WTC11 (cell line): Measurements from ENCODE around the gene BOK. TPM values are rescaled to one million over a fixed set of nuclear protein-coding genes. Genes with fewer than 3 reads are reported as not detected.

Experiments
- ATAC-seq: fragments of 200-7000 bp; cut with Tn5 transposase; 2 replicates; pipeline ENCODE4 v1.10.0; 2021; ENCODE audit warnings: mild to moderate bottlenecking, moderate library complexity
- CTCF ChIA-PET: fragments of 300-600 bp; sonication (Branson Sonifier 250); formaldehyde crosslinking; loops from one replicate; lab custom pipeline; 2021; ENCODE audit warnings: antibody characterized with exemption; lab: Charles Lee
- POLR2A ChIA-PET: fragments of 350-600 bp; sonication (Branson Sonifier 250); formaldehyde crosslinking; loops from one replicate; lab custom pipeline; 2021; ENCODE audit warnings: antibody characterized with exemption; lab: Charles Lee
- DNase-seq: peaks from one replicate; pipeline ENCODE4 v3.0.0; 2021; ENCODE audit warnings: low spot score
- H3K27ac Mint-ChIP-seq: 2 replicates; pipeline ENCODE4 v1.8.0; 2021; ENCODE audit warnings: mixed read lengths
- H3K27me3 Mint-ChIP-seq: 2 replicates; pipeline ENCODE4 v1.8.0; 2021; ENCODE audit warnings: low read depth, mild to moderate bottlenecking, moderate library complexity, mixed read lengths
- H3K36me3 Mint-ChIP-seq: 2 replicates; pipeline ENCODE4 v1.8.0; 2021; ENCODE audit warnings: mixed read lengths
- H3K4me1 Mint-ChIP-seq: 2 replicates; pipeline ENCODE4 v1.8.0; 2022; ENCODE audit warnings: mixed read lengths
- H3K4me3 Mint-ChIP-seq: 2 replicates; pipeline ENCODE4 v1.8.0; 2021; ENCODE audit warnings: mild to moderate bottlenecking, moderate library complexity, mixed read lengths
- H3K9me3 Mint-ChIP-seq: 2 replicates; pipeline ENCODE4 v1.8.0; 2021; ENCODE audit warnings: mixed read lengths
- ARID4B ChIP-seq: sonication (generic); formaldehyde crosslinking; IDR thresholded peaks from 2 replicates; pipeline ENCODE4 v1.8.0; 2023; ENCODE audit warnings: missing genetic modification reagents, mild to moderate bottlenecking, borderline replicate concordance
- CBFB ChIP-seq: sonication (generic); formaldehyde crosslinking; IDR thresholded peaks from 2 replicates; pipeline ENCODE4 v1.8.1; 2022; ENCODE audit warnings: mild to moderate bottlenecking, low read depth, missing genetic modification reagents
- KAT7 ChIP-seq: sonication (generic); formaldehyde crosslinking; IDR thresholded peaks from 2 replicates; pipeline ENCODE4 v1.8.1; 2023; ENCODE audit warnings: missing genetic modification reagents, mild to moderate bottlenecking, borderline replicate concordance
- MYBL2 ChIP-seq: sonication (generic); formaldehyde crosslinking; IDR thresholded peaks from 2 replicates; pipeline ENCODE4 v1.8.1; 2023; ENCODE audit warnings: mild to moderate bottlenecking, moderate library complexity, missing genetic modification reagents
- NR2C2 ChIP-seq: sonication (generic); formaldehyde crosslinking; IDR thresholded peaks from 2 replicates; pipeline ENCODE4 v1.8.0; 2022; ENCODE audit warnings: mild to moderate bottlenecking, missing genetic modification reagents
- NR3C1 ChIP-seq: sonication (generic); formaldehyde crosslinking; conservative IDR thresholded peaks from 2 replicates; pipeline ENCODE4 v1.8.1; 2023; ENCODE audit warnings: low read depth, mild to moderate bottlenecking, missing genetic modification reagents
- SMAD4 ChIP-seq: sonication (generic); formaldehyde crosslinking; IDR thresholded peaks from 2 replicates; pipeline ENCODE4 v1.8.0; 2022; ENCODE audit warnings: mild to moderate bottlenecking, missing genetic modification reagents
- TEAD4 ChIP-seq: sonication (generic); formaldehyde crosslinking; IDR thresholded peaks from 2 replicates; pipeline ENCODE4 v1.8.0; 2022; ENCODE audit warnings: mild to moderate bottlenecking, missing genetic modification reagents
- USF2 ChIP-seq: sonication (generic); formaldehyde crosslinking; IDR thresholded peaks from 2 replicates; pipeline ENCODE4 v1.8.1; 2023; ENCODE audit warnings: mild to moderate bottlenecking, missing genetic modification reagents, moderate library complexity
- ZNF138 ChIP-seq: sonication (generic); formaldehyde crosslinking; conservative IDR thresholded peaks from 2 replicates; pipeline ENCODE4 v1.8.1; 2022; ENCODE audit warnings: mild to moderate bottlenecking, moderate library complexity, missing genetic modification reagents
- ZNF423 ChIP-seq: fragments of 250-450 bp; sonication (Bioruptor Pico); IDR thresholded peaks from 2 replicates; pipeline ENCODE4 v2.1.2; 2022; ENCODE audit warnings: mild to moderate bottlenecking, moderate library complexity
- ZNF512 ChIP-seq: sonication (generic); formaldehyde crosslinking; IDR thresholded peaks from 2 replicates; pipeline ENCODE4 v1.8.1; 2022; ENCODE audit warnings: missing genetic modification reagents, borderline replicate concordance
- total RNA-seq: library from RNA; stranded (reverse); gene quantifications from 3 replicates; pipeline ENCODE4 v1.2.3, GENCODE V29; 2021
- TF ChIP-seq, protein P1 (sequence below): sonication (generic); formaldehyde crosslinking; IDR thresholded peaks from 2 replicates; pipeline ENCODE4 v1.8.0; 2022; ENCODE audit warnings: mild to moderate bottlenecking, missing genetic modification reagents
- TF ChIP-seq, protein P2 (sequence below): sonication (generic); formaldehyde crosslinking; IDR thresholded peaks from 2 replicates; pipeline ENCODE4 v1.8.1; 2022; ENCODE audit warnings: low read depth, missing genetic modification reagents, borderline replicate concordance
- TF ChIP-seq, protein P3 (sequence below): sonication (generic); formaldehyde crosslinking; IDR thresholded peaks from 2 replicates; pipeline ENCODE4 v1.8.1; 2022; ENCODE audit warnings: mild to moderate bottlenecking, moderate library complexity, missing genetic modification reagents
- TF ChIP-seq, protein P4 (sequence below): sonication (generic); formaldehyde crosslinking; IDR thresholded peaks from 2 replicates; pipeline ENCODE4 v1.8.1; 2022; ENCODE audit warnings: low read depth, mild to moderate bottlenecking, moderate library complexity, missing genetic modification reagents, borderline replicate concordance

BOK gene
- total RNA-seq, 1 experiment from 2014 or later, result 39.4 TPM

GRCh38 chr2:241545106-241545505 is 13.4 kb upstream of the BOK start:
- H3K36me3 Mint-ChIP-seq, result no peaks in the 10 kb centered on the region
- DNase-seq, result no peak
- H3K9me3 Mint-ChIP-seq, result no peaks in the 10 kb centered on the region
- TF ChIP-seq KAT7 (CRISPR knock-in tag) (no peak), ZNF423 (CRISPR knock-in tag) (no peak), TEAD4 (CRISPR knock-in tag) (no peak), ZNF512 (CRISPR knock-in tag) (no peak), NR3C1 (no peak), MYBL2 (CRISPR knock-in tag) (no peak)
- TF ChIP-seq, protein P1, sequence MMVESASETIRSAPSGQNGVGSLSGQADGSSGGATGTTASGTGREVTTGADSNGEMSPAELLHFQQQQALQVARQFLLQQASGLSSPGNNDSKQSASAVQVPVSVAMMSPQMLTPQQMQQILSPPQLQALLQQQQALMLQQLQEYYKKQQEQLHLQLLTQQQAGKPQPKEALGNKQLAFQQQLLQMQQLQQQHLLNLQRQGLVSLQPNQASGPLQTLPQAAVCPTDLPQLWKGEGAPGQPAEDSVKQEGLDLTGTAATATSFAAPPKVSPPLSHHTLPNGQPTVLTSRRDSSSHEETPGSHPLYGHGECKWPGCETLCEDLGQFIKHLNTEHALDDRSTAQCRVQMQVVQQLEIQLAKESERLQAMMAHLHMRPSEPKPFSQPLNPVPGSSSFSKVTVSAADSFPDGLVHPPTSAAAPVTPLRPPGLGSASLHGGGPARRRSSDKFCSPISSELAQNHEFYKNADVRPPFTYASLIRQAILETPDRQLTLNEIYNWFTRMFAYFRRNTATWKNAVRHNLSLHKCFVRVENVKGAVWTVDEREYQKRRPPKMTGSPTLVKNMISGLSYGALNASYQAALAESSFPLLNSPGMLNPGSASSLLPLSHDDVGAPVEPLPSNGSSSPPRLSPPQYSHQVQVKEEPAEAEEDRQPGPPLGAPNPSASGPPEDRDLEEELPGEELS (CRISPR knock-in tag), result no peak
- ChIA-PET POLR2A (no interaction called here), CTCF (no interaction called here)
- H3K27ac Mint-ChIP-seq, result no peak overlapping the region
- H3K4me1 Mint-ChIP-seq, result peaks cover 15% of the 10 kb centered on the region
- no peak for ATAC-seq
- H3K27me3 Mint-ChIP-seq, result peaks cover 36% of the 10 kb centered on the region
- no peak overlapping the region for H3K4me3 Mint-ChIP-seq

DNA sequence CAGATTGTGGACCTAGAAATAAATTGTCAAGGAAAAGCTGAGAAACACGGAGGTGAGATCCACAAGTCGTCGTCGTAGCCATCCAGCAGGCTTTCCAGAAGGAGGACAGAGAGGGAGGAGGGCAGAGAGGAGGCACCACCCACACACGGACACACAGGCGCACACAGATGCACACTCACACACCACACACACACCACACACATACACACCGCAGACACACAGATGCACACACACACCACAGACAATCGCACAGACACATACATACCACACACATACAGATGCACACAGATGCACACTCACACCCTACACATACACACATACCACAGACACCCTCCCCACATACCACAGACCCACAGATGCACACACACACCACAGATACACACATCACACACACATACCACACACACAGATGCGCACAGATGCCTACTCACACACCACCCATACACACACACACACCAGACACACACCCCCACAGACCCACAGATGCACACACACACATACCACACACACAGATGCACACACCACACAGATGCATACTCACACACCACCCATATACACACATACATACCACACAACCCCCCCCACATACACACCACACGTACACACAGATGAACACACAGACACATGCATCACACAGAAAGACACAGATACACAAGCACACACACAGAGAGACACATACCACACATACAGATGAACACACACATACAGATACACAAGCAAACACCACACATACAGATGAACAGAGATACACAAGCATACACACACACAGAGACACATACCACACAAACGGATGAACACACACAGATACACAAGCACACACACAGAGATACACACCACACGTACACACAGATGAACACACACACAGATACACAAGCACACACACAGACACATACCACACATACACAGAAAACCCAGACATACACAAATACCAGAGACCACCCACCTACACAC is 12.7 kb upstream of the BOK start:
- ATAC-seq, result no peak
- Mint-ChIP-seq H3K27ac (no peak overlapping the region), H3K27me3 (peaks cover 29% of the 10 kb centered on the region), H3K4me1 (peaks cover 10% of the 10 kb centered on the region; the same call in 1 of the 2 replicates), H3K9me3 (no peaks in the 10 kb centered on the region), H3K36me3 (no peaks in the 10 kb centered on the region), H3K4me3 (no peak overlapping the region)
- ChIA-PET CTCF (no interaction called here), POLR2A (no interaction called here)
- no peak for DNase-seq
- TF ChIP-seq CBFB (CRISPR knock-in tag) (no peak), SMAD4 (CRISPR knock-in tag) (no peak), USF2 (CRISPR knock-in tag) (no peak), ZNF512 (CRISPR knock-in tag) (no peak), TEAD4 (CRISPR knock-in tag) (no peak), ZNF423 (CRISPR knock-in tag) (no peak), ZNF138 (no peak), ARID4B (CRISPR knock-in tag) (no peak), NR2C2 (CRISPR knock-in tag) (no peak)
- TF ChIP-seq, protein P2, sequence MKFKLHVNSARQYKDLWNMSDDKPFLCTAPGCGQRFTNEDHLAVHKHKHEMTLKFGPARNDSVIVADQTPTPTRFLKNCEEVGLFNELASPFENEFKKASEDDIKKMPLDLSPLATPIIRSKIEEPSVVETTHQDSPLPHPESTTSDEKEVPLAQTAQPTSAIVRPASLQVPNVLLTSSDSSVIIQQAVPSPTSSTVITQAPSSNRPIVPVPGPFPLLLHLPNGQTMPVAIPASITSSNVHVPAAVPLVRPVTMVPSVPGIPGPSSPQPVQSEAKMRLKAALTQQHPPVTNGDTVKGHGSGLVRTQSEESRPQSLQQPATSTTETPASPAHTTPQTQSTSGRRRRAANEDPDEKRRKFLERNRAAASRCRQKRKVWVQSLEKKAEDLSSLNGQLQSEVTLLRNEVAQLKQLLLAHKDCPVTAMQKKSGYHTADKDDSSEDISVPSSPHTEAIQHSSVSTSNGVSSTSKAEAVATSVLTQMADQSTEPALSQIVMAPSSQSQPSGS (CRISPR knock-in tag), result no peak
- TF ChIP-seq, protein P3, sequence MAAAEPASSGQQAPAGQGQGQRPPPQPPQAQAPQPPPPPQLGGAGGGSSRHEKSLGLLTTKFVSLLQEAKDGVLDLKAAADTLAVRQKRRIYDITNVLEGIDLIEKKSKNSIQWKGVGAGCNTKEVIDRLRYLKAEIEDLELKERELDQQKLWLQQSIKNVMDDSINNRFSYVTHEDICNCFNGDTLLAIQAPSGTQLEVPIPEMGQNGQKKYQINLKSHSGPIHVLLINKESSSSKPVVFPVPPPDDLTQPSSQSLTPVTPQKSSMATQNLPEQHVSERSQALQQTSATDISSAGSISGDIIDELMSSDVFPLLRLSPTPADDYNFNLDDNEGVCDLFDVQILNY, result no peak
- TF ChIP-seq, protein P4, sequence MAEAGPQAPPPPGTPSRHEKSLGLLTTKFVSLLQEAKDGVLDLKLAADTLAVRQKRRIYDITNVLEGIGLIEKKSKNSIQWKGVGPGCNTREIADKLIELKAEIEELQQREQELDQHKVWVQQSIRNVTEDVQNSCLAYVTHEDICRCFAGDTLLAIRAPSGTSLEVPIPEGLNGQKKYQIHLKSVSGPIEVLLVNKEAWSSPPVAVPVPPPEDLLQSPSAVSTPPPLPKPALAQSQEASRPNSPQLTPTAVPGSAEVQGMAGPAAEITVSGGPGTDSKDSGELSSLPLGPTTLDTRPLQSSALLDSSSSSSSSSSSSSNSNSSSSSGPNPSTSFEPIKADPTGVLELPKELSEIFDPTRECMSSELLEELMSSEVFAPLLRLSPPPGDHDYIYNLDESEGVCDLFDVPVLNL (CRISPR knock-in tag), result no peak
